HG03575 (cell line): Measurements from ENCODE around the gene CALCA.
"Not testable (repeated sequence)": the region's sequence is repeated elsewhere in the genome, so short reads cannot be mapped to it uniquely, and the experiment has no call there.

ENCODE experiments used
- ATAC-seq: cut with Tn5 transposase; IDR thresholded peaks from one replicate; pipeline ENCODE4 v1.9.1; 2021; ENCODE audit not compliant: unreplicated experiment, insufficient number of reproducible peaks, low FRiP score; ENCODE audit errors: extremely low read depth

The CALCA gene, protein sequence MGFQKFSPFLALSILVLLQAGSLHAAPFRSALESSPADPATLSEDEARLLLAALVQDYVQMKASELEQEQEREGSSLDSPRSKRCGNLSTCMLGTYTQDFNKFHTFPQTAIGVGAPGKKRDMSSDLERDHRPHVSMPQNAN

GRCh38 chr11:14971865-14972580 is at the start of gene CALCA:
Gene CALCA (minus strand): TSS chr11:14972351. CDS start chr11:14971192, 1,159 bp downstream.
- no peak for ATAC-seq

- no peak for ATAC-seq
These were observed 44.0 kb upstream of the CALCA start for GRCh38 chr11:15016200-15016599.

DNA sequence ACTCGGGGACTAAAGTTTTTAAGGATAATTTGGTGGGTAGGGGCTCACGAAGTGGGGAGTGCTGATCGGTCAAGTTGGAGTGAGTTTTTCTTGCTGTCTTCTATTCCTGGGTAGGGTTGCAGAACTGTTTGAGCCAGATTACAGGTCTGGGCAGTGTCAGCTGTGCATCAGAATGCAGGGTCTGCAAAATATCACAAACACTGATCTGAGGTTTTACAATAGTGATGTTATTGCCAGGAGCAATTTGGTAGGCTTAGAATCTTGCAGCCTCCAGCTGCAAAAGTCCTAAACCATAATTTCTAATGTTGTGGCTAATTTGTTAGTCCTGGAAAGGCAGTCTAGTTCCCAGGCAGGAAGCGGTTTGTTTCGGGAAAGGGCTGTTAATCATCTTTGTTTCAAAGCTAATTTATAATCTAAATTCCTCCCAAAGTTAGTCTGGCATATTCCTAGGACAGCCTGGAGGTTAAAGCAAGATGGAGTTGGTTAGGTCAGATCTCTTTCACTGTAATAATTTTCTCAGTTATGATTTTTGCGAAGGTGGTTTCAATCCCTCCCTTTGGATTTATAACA is 39.7 kb upstream of the CALCA start:
- ATAC-seq, result no peak

- ATAC-seq, result no peak
These were observed 38.7 kb upstream of the CALCA start for GRCh38 chr11:15010865-15011264.

DNA sequence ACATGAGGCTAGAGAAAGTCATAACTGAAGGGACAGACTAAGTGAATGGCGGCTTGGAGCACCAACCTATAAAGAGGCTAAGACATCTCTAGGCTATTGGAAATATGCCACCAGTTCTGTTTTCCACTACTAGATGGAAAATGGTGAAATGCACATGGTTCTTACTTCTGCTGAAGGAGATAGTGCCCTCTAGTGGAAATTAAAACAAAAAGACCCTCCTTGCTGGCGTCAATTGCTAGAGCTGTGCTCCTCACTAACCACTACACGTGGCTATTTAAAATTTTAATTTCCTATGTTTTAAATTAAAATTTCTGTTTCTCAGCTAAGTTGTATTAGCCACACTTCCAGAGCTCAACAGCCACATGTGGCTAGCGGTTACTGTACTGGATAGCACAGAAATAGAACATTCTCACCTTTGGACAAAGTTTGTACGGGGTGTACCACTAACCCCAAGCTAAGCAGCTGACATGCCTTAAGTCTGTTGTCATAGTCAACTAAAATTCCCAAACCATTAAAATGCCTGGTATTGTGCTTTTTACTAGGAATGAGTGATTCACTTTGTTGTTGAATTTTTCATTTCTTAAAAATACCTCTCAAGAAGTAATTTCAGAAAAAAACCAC is 34.1 kb upstream of the CALCA start:
- ATAC-seq, result no peak

DNA sequence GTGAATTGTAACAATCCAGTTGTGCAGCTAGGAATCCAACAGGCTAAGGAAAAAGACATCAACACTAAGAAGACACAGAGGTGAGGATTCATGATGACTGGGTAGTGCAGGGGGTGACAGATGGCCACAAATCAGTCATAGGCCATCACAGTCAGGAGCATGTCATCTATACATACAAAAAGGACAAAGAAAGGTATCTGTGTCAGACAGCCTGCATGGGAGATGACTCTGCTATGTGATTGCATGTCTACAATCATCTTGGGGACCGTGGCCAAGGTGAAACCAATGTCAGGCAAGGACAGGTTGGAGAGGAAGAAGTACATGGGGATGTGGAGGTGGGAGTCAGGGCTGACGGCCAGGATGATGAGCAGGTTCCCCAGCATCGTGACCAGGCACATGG is 16.0 kb upstream of the CALCA start:
- ATAC-seq, result not testable (repeated sequence)

GRCh38 chr11:14981507-14981906 is 9.4 kb upstream of the CALCA start:
- ATAC-seq, result no peak

DNA sequence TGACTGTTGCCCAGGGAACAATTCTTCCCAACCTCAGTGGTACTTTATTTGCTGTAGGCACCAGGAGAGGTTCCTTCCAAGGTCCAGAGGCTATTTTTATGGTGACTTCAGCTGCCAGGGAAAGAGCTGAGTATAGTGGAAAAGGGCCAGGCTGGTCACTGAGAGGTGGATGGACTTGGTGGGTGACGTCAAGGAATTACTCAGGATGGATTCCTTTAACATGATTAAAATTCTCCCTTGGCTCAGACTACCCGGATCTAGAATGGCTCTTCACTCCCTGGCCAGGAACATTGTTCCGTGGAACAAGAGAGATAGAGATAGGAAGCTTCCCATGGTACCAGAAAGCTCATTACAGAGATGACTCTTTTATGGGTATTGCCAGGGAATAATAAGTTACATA is 8.7 kb upstream of the CALCA start:
- ATAC-seq, result no peak

DNA sequence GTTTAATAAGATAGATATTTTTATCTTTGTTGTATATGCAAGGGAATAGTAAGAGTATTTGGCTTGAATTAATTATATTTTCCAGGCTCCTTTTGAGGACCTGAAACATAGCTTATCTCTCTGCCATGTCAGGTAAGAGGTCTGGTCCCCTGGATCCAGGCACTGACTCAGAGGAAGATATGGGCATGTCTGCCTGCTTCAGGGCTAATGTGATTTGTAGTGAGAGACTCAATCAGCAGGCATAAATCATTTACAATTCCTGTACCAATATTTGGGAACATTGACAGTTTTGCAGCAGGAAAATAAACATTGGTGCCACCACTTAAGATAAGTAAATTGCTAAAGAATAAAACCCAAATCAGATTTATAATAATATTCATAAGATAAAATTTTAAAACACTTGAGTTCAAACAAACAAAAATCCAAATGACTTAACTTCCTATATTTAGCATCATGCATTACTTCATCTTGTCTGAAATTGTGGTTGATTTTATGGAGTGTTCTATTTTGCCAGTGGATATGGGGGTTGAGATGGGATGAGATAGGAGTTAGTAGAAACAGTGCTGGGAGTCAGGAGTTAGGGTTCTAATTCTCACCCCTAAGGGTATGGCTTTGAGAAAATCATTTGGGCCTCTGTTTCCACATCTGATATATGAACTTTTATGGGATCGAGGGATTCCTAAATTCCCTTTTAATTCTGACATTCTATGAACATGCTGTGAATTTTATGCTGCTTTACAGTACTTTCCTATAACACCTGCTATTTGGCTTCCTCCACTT is 5.1 kb upstream of the CALCA start:
- ATAC-seq, result no peak

GRCh38 chr11:14975252-14975587 is 3.1 kb upstream of the CALCA start:
- no peak for ATAC-seq

DNA sequence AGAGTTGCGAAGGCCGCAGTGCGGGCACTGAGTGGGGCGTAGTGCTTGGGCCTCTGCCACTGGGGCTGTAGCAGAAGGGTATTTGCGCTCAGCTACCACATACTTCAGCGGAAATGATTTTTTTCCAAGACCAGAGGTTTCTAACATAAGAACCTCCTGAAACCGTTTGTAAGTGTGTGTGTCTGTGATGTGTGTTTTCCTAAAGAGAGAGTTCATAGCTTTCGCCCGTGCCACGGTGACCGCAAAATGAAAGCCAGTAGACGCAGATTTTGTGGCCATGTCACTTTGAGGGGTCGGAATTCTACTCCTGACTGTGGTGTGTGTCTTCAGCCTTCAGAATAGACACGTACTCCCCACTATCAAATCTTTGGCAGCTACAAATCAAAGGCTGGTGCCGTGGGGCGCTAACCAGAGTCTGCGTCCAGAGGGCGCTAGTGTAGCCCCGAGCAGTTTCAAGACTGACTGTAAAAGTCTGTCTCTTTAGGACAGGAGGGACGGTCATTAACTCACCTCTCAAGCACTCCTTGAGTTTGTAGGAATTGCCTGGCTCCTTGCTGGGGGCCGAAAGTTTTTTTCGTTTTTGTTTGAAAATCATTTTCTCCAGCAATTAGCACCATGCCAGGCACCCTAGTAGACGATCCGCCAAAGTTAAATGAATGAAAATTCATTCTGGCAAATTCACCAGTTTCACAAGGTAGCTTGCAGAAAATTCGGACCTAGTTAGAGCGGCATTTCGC is 2.5 kb upstream of the CALCA start:
- no peak for ATAC-seq

DNA sequence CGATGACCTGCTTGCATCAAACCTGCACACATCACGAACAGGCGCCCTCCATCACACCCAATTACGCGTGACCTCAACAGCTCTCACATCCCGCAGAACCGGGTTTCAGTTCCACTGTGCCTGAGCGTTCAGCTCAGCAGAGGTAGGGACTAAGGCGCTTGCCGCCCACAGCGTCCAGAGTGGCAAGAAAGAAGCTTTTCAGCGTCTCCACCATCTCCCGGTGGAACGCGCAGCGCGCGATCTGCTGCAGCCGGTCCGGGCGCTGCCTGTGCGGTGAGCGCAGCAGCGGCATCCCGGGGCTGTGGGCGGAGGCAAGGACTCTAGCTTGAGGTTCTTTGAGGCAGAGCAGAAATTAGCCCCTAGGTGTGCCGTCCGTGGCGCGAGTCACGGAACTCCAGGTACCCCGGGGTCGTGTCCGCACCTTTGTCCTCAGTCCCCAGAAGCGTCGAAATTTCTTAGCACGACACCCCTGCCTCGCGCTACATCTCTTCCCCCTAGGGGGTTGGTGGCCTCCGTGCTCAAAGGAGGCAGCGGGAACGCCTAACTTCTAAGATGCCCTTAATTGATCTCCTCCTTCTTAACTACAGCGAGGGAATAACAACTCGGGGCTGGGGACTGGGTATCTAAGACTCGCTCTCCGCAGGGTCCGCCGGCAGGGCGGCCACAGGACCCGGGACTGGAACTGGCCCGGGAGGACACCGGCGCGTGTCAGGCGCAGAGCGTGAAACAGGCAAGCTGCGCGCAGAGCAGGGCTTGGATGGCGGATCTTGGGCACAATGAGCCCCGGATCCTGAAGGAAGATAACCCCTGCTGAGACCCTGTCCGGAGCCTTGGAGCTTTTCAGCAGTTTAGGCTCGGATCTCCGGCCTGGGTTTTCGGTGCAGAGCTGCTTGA is 1.7 kb upstream of the CALCA start:
- no peak for ATAC-seq

- no peak for ATAC-seq
These were observed 687 bp upstream of the CALCA start for GRCh38 chr11:14972581-14973495.

GRCh38 chr11:14969901-14970323 is 2.2 kb downstream of the CALCA start:
- ATAC-seq, result no peak

GRCh38 chr11:14967581-14968243 is 4.4 kb downstream of the CALCA start:
- ATAC-seq, result no peak

DNA sequence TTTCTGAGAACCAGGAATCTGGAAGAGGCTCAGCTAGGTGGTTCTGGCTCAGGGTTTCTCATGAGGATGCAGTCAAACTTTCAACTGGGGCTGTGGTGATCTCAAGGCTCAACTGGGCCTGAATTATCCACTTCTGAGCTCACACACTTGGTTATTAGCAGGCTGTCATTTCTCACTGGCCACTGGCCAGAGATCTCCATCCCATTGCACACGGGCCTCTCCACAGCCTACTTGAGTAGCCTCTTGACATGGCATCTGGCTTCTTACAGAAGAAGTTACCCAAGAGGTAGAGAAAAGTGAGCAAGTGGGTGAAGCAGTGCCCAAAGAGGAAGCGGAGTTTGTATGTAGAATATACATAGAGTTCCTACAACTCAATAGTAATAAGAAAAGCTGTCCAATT is 16.0 kb downstream of the CALCA start:
- ATAC-seq, result no peak

GRCh38 chr11:14954581-14954980 is 17.6 kb downstream of the CALCA start:
- ATAC-seq, result no peak
